Vagina (tissue), 2 donors: ENCODE results near the gene SYS1. TPM values are rescaled to one million over a fixed set of nuclear protein-coding genes. Genes with fewer than 3 reads are reported as not detected.

Experiments
- DNase-seq, 2 donors: peaks; one replicate each; pipeline ENCODE4 v3.0.0-alpha.2; 2017; ENCODE audit errors: extremely low spot score in 2 of 2
- H3K27ac ChIP-seq: fragments of 200-600 bp; sonication (generic); one replicate; pipeline ENCODE4 v1.5.1; 2019
- H3K27me3 ChIP-seq: fragments of 200-600 bp; sonication (generic); one replicate; pipeline ENCODE4 v1.5.1; 2019
- H3K36me3 ChIP-seq, 2 donors: fragments of 200-600 bp; sonication (generic); one replicate each; pipeline ENCODE4 v1.5.1; 2017 to 2019
- H3K4me1 ChIP-seq: fragments of 200-600 bp; sonication (generic); one replicate; pipeline ENCODE4 v1.5.1; 2019
- H3K4me3 ChIP-seq, 2 donors: fragments of 200-600 bp; sonication (generic); 1 replicate in 1 of 2; 2 replicates in 1 of 2; pipeline ENCODE4 v1.5.1; 2016 to 2019
- H3K9me3 ChIP-seq: fragments of 200-600 bp; sonication (generic); one replicate; pipeline ENCODE4 v1.5.1; 2019
- CTCF ChIP-seq, 3 experiments: fragments of 450-650 bp in 2 of 3; fragments of 200-600 bp in 1 of 3; sonication (generic) in 1 of 3; IDR thresholded peaks; one replicate each; pipeline ENCODE4 v1.5.1; 2017 to 2019; ENCODE audit warnings: antibody characterized with exemption in 3 of 3, mild to moderate bottlenecking in 2 of 3, moderate library complexity in 2 of 3
- POLR2A ChIP-seq, 2 donors: fragments of 450-650 bp; IDR thresholded peaks; one replicate each; pipeline ENCODE4 v1.6.1; 2017; ENCODE audit warnings: antibody characterized with exemption in 2 of 2, mild to moderate bottlenecking in 2 of 2, moderate library complexity in 2 of 2
- POLR2AphosphoS5 ChIP-seq, 2 donors: sonication (generic); formaldehyde crosslinking; IDR thresholded peaks; one replicate each; pipeline ENCODE4 v1.9.0; 2017; ENCODE audit warnings: antibody characterized with exemption in 2 of 2, mild to moderate bottlenecking in 2 of 2, low read depth in 1 of 2; ENCODE audit not compliant: insufficient read depth in 1 of 2
- intact Hi-C: fragments of 100-400 bp; cut with DNase I; formaldehyde crosslinking; loops from one replicate; pipeline ENCODE4 v1.15.1; 2023
- total RNA-seq: library from RNA; depleted of rRNA; stranded (reverse); fragments of >200 nt; gene quantifications from one replicate; pipeline ENCODE4 v1.2.3, GENCODE V29; 2016

The SYS1 gene
- total RNA-seq, 1 donor from 2014 or later: 44.9 TPM

- DNase-seq: no peak
- peaks cover 88% of the 10 kb centered on the region for H3K4me1 ChIP-seq
- intact Hi-C loops: no loop called here
- no peak overlapping the region for H3K4me3 ChIP-seq
- H3K27ac ChIP-seq: peak overlapping the region; percentile 91
- no peaks in the 10 kb centered on the region for H3K9me3 ChIP-seq
- no peaks in the 10 kb centered on the region for H3K27me3 ChIP-seq
- no peak for TF ChIP-seq CTCF (IDR thresholded peaks at IDR 0.05)
- no peak for TF ChIP-seq POLR2A (IDR thresholded peaks at IDR 0.05)
- TF ChIP-seq POLR2AphosphoS5 (IDR thresholded peaks at IDR 0.05; ENCODE audit: insufficient read depth in 1 of 2, low read depth in 1 of 2): no peak
- peaks cover 0 to 3% of the 10 kb centered on the region in 2 donors for H3K36me3 ChIP-seq
These were observed 22.6 kb upstream of the SYS1 start for GRCh38 chr20:45340236-45340847.

- intact Hi-C loops: no loop called here
- Histone ChIP-seq H3K4me3 (no peak overlapping the region), H3K27me3 (no peaks in the 10 kb centered on the region), H3K9me3 (no peaks in the 10 kb centered on the region), H3K4me1 (peaks cover 89% of the 10 kb centered on the region), H3K27ac (peak overlapping the region; percentile 91), H3K36me3 (no peaks in the 10 kb centered on the region)
- no peak for DNase-seq
- no peak for TF ChIP-seq POLR2AphosphoS5 (IDR thresholded peaks at IDR 0.05; ENCODE audit: insufficient read depth in 1 of 2, low read depth in 1 of 2)
- no peak for TF ChIP-seq POLR2A (IDR thresholded peaks at IDR 0.05)
- no peak for TF ChIP-seq CTCF (IDR thresholded peaks at IDR 0.05)
These were observed 22.0 kb upstream of the SYS1 start for GRCh38 chr20:45340951-45341350.

DNA sequence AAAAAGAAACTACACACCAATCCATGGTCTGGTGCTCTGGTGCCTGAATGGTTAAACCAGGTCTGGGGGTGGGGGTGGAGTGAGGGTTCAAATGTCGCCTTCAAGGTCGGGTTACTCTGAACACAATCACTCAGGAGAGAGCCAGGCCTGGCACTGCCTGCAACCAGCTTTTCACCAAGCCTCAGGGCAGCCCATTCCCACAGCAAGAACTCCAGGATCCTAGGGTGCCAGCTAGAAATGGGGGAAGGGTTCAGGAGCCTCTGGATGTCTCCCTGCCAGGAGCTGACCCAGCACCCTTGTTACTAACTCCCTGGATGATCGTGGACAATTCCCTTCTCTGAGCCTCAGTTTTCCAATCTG is 21.4 kb upstream of the SYS1 start:
- H3K4me3 ChIP-seq: no peak overlapping the region
- no peak for DNase-seq
- intact Hi-C loops: no loop called here
- no peaks in the 10 kb centered on the region for H3K27me3 ChIP-seq
- no peaks in the 10 kb centered on the region for H3K9me3 ChIP-seq
- no peak for TF ChIP-seq POLR2AphosphoS5 (IDR thresholded peaks at IDR 0.05; ENCODE audit: insufficient read depth in 1 of 2, low read depth in 1 of 2)
- TF ChIP-seq POLR2A (IDR thresholded peaks at IDR 0.05): no peak
- TF ChIP-seq CTCF (IDR thresholded peaks at IDR 0.05): no peak
- peak overlapping the region; percentile 91 for H3K27ac ChIP-seq
- peaks cover 89% of the 10 kb centered on the region for H3K4me1 ChIP-seq
- no peaks in the 10 kb centered on the region for H3K36me3 ChIP-seq

- no peaks in the 10 kb centered on the region for H3K36me3 ChIP-seq
- TF ChIP-seq POLR2A (IDR thresholded peaks at IDR 0.05): no peak
- peak; percentile 37 to 68 for TF ChIP-seq POLR2AphosphoS5 (IDR thresholded peaks at IDR 0.05; ENCODE audit: insufficient read depth in 1 of 2, low read depth in 1 of 2)
- no peak for TF ChIP-seq CTCF (IDR thresholded peaks at IDR 0.05)
- H3K4me3 ChIP-seq: peak overlapping the region; percentile 7 to 29
- no peaks in the 10 kb centered on the region for H3K27me3 ChIP-seq
- no peaks in the 10 kb centered on the region for H3K9me3 ChIP-seq
- H3K27ac ChIP-seq: peak overlapping the region; percentile 91
- intact Hi-C loops: no loop called here
- DNase-seq: no peak
- peaks cover 89% of the 10 kb centered on the region for H3K4me1 ChIP-seq
These were observed 20.8 kb upstream of the SYS1 start for GRCh38 chr20:45341939-45342854.
